DMS153 treated with DMSO at 0.1 percent for 48 hours (cell line): Measurements from ENCODE around the gene SASH3.

Experiments used
- DNase-seq: peaks from one replicate; lab custom pipeline; 2025; ENCODE audit not compliant: unreplicated experiment; lab: John Stamatoyannopoulos, UW

Gene SASH3

GRCh38 chrX:129782706-129783105 lies 3.0 kb downstream of the SASH3 start:
- DNase-seq, result no peak

DNA sequence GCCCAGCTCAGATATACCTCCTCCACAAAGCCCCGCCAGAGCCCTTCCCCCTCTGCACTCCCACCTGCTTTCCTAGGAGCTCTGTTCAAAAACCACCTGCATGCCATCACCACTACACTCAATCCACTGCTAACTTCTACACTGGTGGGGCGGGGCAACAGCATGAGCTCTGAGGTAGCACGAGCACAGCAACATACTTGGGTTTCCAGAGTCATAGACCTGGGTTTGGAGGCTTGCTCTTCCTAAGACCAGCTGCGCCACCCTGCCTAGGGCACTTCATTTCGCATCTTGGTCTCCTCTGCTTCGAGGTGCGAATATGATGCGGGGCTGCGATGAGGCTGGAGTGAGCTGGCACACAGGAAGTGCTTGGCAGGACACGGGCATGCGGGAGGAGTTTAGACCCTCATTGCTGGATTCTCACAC lies 3.6 kb downstream of the SASH3 start:
- DNase-seq, result no peak

GRCh38 chrX:129784371-129784770 lies 4.6 kb downstream of the SASH3 start:
- DNase-seq, result no peak

DNA sequence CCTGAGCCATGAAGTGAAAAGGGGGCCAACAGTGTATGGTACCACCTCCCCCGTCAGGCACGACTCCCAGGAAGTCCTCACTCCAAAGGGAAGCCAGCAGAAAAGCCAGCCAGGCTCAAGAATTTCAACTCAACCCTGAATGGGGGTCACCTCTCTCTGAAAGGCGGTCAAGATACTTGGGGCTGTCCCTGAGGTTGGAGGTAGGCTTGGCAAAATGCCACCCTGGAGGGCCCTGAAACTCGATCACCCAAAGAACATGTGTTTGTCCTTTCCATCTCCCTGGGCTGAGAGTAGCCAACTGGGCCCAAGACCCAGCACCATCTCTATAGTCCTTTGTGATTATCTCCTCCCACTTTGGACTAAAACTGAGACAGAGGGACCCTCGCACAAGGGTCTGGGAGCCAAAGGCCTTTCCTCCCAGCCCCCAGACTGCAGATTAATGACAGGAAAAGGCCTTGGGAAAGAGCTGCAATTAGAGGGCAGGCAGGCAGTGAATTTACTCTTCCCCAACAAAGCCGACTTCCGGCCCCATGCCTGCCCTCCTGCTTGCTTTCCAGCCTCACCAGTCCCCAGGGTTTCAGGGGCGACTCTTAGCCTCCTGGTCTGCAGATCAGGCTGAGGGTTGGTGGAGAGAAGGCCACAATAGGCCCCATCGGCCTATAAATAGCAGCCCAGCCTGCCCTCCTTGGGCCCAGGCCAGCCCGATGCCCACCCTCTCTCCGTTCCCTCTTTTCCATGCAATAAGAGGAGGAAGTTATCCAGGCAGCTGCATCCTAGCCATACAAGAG lies 5.6 kb downstream of the SASH3 start:
- DNase-seq, result no peak

DNA sequence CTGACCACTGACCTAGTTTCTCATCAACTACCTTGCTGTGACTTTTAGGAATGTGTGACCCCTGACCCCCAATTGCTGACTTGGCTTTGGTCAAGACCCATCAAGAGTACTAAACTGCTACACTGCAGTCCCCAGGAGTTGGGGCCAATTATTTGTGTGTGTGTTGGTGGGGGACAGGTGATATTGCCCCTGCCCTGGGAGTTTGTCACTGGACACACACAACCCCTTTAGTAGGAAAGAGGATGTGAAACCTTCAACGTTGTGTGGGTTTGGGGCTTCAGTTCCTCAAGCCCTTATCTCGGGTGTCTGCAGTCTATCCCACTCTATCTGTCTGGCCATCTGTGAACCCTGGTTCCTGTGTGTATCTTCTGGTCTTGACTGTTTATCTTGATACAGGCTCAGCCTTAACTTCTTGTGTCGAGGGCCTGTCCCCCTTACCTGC lies 6.5 kb downstream of the SASH3 start:
- no peak for DNase-seq

- DNase-seq, result no peak
Measured at GRCh38 chrX:129787336-129788055, 7.7 kb downstream of the SASH3 start.

- DNase-seq, result no peak
Measured at GRCh38 chrX:129788527-129788926, 8.8 kb downstream of the SASH3 start.

- no peak for DNase-seq
Measured at GRCh38 chrX:129790146-129790545, 10.4 kb downstream of the SASH3 start.

DNA sequence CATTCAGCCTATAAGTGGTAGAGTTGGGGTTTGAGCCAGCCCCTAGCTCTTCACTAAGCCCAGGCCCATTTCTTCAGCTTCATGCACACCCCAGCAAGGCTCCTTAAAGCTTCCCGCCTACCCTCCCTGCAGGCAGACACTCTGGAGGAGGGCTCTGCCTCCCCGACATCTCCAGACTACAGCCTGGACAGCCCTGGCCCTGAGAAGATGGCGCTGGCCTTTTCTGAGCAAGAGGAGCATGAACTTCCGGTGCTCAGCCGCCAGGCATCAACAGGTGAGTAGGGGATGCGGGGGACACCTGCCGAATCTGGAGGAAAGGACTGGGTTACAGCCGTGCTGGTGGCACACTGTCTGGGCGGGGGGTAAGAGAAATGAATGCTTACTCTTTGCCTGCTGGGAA lies 11.1 kb downstream of the SASH3 start:
- no peak for DNase-seq

DNA sequence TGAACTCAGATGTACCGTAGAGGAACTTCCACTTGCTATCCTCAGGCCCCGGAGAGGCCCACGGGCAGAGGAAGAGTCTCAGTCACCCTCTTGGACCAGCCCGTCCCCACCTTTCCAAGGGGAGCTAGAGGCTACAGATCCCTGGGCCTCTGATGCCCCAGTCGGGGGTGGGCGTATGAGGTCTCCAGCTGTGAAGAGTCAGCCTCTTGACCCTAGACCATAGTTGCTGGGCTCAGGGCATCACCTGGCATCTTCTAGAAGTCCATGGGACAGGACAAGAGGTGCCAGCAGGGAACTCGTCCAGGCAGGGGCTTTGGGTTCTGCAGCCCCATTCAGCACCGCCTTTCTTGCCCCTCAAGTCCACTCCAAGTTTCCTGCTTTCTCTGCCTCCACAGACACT lies 11.6 kb downstream of the SASH3 start:
- DNase-seq, result no peak

DNA sequence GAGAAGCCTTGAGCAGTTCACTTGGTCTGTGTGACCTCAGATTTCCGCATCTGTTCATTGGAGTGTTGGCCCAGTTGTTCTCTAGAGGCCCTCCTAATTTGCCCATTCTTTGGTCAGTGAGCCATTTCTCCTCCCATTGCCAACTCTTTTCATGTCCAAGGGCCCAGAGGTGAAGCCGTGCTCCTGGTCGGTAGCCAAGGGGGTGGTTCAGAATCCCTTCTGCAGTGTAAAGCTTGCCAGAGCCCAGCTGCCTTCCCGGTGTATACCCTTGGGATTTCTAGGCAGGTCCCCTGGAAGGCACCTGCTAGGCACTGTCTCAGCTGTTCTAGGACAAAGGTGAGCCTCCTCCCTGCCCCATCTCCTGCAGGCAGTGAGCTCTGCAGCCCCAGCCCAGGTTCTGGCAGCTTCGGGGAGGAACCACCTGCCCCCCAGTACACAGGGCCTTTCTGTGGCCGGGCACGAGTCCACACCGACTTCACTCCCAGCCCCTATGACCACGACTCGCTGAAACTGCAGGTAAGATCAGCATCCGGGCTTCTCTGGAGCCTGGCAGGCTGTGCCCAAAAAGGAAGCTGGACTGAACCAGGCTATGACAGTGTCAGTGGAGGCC lies 12.3 kb downstream of the SASH3 start:
- peak; percentile 55 for DNase-seq

DNA sequence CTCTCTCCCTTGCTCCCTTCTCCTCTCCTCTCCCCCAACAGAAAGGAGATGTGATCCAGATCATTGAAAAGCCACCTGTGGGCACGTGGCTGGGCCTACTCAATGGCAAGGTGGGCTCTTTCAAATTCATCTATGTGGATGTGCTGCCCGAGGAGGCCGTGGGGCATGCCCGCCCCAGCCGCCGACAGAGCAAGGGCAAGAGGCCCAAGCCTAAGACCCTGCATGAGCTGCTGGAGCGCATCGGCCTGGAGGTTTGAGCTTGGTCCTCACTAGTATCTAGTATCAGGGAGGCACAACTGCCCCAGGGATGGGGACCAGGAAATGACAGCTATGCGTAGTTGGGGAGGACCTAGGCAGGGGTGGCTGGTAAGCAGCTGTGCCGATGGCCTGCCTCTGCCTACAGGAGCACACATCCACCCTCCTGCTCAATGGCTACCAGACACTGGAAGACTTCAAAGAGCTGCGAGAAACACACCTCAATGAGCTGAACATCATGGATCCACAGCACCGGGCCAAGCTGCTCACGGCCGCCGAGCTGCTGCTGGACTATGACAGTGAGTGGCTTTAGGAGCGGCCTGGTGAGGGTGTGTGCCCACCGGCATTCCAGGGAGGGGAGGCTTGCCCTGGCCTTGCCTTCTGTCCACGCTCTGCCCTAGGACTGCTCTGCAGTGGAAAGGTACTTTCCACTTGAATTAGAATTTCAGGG lies 13.0 kb downstream of the SASH3 start:
- DNase-seq, result no peak

DNA sequence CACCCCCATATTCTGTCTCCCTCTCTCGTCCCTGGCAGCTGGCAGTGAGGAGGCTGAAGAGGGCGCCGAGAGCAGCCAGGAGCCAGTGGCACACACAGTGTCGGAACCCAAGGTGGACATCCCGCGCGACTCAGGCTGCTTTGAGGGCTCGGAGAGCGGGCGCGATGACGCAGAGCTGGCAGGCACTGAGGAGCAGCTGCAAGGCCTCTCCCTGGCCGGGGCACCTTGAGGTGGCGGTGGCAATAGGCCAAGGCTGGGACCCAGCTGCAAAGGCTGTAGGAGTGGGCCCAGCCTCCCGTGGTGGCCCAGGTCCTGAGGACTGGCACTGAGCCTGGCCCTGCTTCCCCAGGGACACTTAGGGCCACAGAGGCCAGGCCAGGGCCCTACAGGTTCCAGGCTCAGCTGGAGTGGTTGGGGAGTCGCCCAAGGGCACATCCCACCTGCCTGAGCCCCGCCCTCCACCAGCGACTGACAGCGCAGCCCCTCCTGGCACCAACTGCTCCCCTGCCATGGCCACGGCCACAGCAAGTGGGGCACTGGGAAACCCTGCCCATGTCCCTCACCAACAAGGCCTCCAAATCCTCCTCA lies 13.9 kb downstream of the SASH3 start:
- peak; percentile 2 for DNase-seq

GRCh38 chrX:129795584-129795983 lies 15.8 kb downstream of the SASH3 start:
- DNase-seq, result no peak

GRCh38 chrX:129797251-129797906 lies 17.6 kb downstream of the SASH3 start:
- no peak for DNase-seq

- DNase-seq, result no peak
Measured at GRCh38 chrX:129798456-129798855, 18.7 kb downstream of the SASH3 start.

GRCh38 chrX:129798888-129799287 lies 19.1 kb downstream of the SASH3 start:
- DNase-seq, result no peak

- DNase-seq, result no peak
Measured at GRCh38 chrX:129800186-129800585, 20.4 kb downstream of the SASH3 start.

- DNase-seq, result no peak
Measured at GRCh38 chrX:129802863-129803262, 23.1 kb downstream of the SASH3 start.

- no peak for DNase-seq
Measured at GRCh38 chrX:129804806-129805205, 25.1 kb downstream of the SASH3 start.
